Esophagus squamous epithelium (tissue), 5 donors: ENCODE data around the gene TSBP1. TPM values are rescaled to one million over a fixed set of nuclear protein-coding genes. Genes with fewer than 3 reads are reported as not detected.
"Not testable (repeated sequence)": the region's sequence is repeated elsewhere in the genome, so short reads cannot be mapped to it uniquely, and the experiment has no call there.

Experiments
- DNase-seq: peaks from one replicate; lab custom pipeline; 2025; lab: John Stamatoyannopoulos, UW
- H3K27ac ChIP-seq, 4 donors: fragments of 200-600 bp; sonication (generic); one replicate each; pipeline ENCODE4 v1.5.1; 2016 to 2019; ENCODE audit warnings: mild to moderate bottlenecking in 1 of 4
- H3K27me3 ChIP-seq, 4 donors: fragments of 200-600 bp; sonication (generic); 1 replicate in 3 of 4; 2 replicates in 1 of 4; pipeline versions ENCODE4 v1.5.1 to v1.6.0; 2017 to 2021; ENCODE audit warnings: antibody characterized with exemption in 1 of 4
- H3K36me3 ChIP-seq, 3 donors: fragments of 200-600 bp; sonication (generic); one replicate each; pipeline ENCODE4 v1.5.1; 2016 to 2019
- H3K4me1 ChIP-seq, 3 donors: fragments of 200-600 bp; sonication (generic); one replicate each; pipeline ENCODE4 v1.5.1; 2017 to 2019
- H3K4me3 ChIP-seq, 4 donors: fragments of 200-600 bp; sonication (generic); 1 replicate in 3 of 4; 2 replicates in 1 of 4; pipeline ENCODE4 v1.5.1; 2016 to 2019; ENCODE audit warnings: mild to moderate bottlenecking in 2 of 4, moderate library complexity in 1 of 4
- H3K9me3 ChIP-seq, 3 donors: fragments of 200-600 bp; sonication (generic); one replicate each; pipeline ENCODE4 v1.5.1; 2016 to 2019
- POLR2A ChIP-seq, 4 donors: fragments of 450-650 bp; IDR thresholded peaks; one replicate each; pipeline ENCODE4 v1.6.1; 2017; ENCODE audit warnings: antibody characterized with exemption in 4 of 4, mild to moderate bottlenecking in 4 of 4, moderate library complexity in 3 of 4
- WGBS, 2 donors: methylation state at CpG; one replicate each; pipeline ENCODE4 v1.1.5; 2018; 5-methylcytosine and 5-hydroxymethylcytosine counted together
- intact Hi-C: fragments of 100-400 bp; cut with DNase I; formaldehyde crosslinking; loops from one replicate; pipeline ENCODE4 v1.15.0; 2022
- total RNA-seq, 4 donors: library from RNA; depleted of rRNA; stranded (reverse); fragments of >200 nt; gene quantifications; one replicate each; pipeline ENCODE4 v1.1.0, GENCODE V29; 2016
- TF ChIP-seq, protein P1 (sequence below), 6 experiments: fragments of 450-650 bp in 4 of 6; fragments of 200-600 bp in 2 of 6; sonication (generic) in 2 of 6; IDR thresholded peaks; one replicate each; pipeline ENCODE4 v1.5.1; 2016 to 2019; ENCODE audit warnings: antibody characterized with exemption in 6 of 6, mild to moderate bottlenecking in 4 of 6, moderate library complexity in 4 of 6
- donor health status: DM: yes; HTN: yes; CAD: no.

The TSBP1 gene
- total RNA-seq, 4 donors from 2014 or later, result not detected

DNA sequence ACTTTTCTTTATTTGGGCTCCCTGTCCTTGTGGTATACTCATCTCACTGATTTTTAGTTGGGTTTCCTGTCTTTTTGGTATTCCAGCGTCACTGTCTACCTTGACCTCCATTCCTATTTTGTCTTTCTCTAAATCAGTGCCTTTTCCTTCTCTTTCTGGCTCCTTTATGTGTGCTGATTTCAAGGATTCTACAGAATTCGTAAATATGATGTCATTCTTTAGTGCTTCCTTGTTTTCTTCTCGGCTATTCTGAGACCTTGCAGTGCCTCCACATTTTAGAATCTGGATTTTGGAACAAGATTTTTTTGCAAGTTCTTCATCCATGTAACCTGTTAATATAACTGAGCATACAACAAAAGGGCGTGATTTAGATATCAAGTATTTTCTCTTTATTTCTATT is 78.0 kb downstream of the TSBP1 start:
- no peak for DNase-seq
- Histone ChIP-seq H3K9me3 (no peaks in the 10 kb centered on the region), H3K27me3 (no peaks in the 10 kb centered on the region), H3K4me3 (no peak overlapping the region), H3K4me1 (no peaks in the 10 kb centered on the region), H3K27ac (no peak overlapping the region), H3K36me3 (no peaks in the 10 kb centered on the region)
- TF ChIP-seq POLR2A (IDR thresholded peaks at IDR 0.05), result no peak
- TF ChIP-seq, protein P1, sequence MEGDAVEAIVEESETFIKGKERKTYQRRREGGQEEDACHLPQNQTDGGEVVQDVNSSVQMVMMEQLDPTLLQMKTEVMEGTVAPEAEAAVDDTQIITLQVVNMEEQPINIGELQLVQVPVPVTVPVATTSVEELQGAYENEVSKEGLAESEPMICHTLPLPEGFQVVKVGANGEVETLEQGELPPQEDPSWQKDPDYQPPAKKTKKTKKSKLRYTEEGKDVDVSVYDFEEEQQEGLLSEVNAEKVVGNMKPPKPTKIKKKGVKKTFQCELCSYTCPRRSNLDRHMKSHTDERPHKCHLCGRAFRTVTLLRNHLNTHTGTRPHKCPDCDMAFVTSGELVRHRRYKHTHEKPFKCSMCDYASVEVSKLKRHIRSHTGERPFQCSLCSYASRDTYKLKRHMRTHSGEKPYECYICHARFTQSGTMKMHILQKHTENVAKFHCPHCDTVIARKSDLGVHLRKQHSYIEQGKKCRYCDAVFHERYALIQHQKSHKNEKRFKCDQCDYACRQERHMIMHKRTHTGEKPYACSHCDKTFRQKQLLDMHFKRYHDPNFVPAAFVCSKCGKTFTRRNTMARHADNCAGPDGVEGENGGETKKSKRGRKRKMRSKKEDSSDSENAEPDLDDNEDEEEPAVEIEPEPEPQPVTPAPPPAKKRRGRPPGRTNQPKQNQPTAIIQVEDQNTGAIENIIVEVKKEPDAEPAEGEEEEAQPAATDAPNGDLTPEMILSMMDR (IDR thresholded peaks at IDR 0.05), result no peak
- intact Hi-C loops, result no loop called here
- 87 to 91% methylated on average over 4 of the region's 4 CpGs for WGBS, 2 donors

GRCh38 chr6:32291543-32291942 is 80.2 kb downstream of the TSBP1 start:
- Histone ChIP-seq H3K36me3 (no peaks in the 10 kb centered on the region), H3K9me3 (no peaks in the 10 kb centered on the region), H3K4me1 (no peaks in the 10 kb centered on the region), H3K27ac (no peak overlapping the region), H3K4me3 (no peak overlapping the region), H3K27me3 (no peaks in the 10 kb centered on the region)
- DNase-seq, result no peak
- TF ChIP-seq, protein P1 (IDR thresholded peaks at IDR 0.05), result no peak
- TF ChIP-seq POLR2A (IDR thresholded peaks at IDR 0.05), result no peak
- intact Hi-C loops, result no loop called here
- WGBS, 2 donors, result 61 to 79% methylated on average over 1 of the region's 1 CpG

- Histone ChIP-seq H3K9me3 (no peaks in the 10 kb centered on the region), H3K4me1 (no peaks in the 10 kb centered on the region), H3K27ac (no peak overlapping the region), H3K36me3 (no peaks in the 10 kb centered on the region), H3K27me3 (no peaks in the 10 kb centered on the region), H3K4me3 (no peak overlapping the region)
- TF ChIP-seq, protein P1 (IDR thresholded peaks at IDR 0.05), result no peak
- no peak for TF ChIP-seq POLR2A (IDR thresholded peaks at IDR 0.05)
- intact Hi-C loops, result no loop called here
- no peak for DNase-seq
These were observed 80.7 kb downstream of the TSBP1 start for GRCh38 chr6:32290886-32291450.

DNA sequence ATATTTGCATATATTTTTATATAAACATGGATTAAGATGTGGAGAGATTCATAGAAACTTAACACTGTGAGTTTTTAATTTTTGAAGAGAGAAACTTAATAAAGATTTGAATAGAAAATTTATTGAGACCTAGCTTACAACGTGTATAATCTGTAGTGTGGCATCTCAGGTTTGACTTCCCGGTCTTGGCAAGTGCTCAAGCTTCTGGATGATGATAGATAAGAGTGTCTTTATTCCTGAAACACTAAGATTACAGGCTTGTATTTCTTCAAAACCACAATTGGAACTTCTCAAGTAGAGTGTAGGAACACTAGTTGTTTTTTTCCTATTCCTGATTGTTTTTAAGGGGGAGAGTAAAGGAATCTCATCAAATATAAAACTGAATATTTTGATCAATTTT is 83.3 kb downstream of the TSBP1 start:
- TF ChIP-seq POLR2A (IDR thresholded peaks at IDR 0.05), result no peak
- TF ChIP-seq, protein P1 (IDR thresholded peaks at IDR 0.05), result no peak
- H3K9me3 ChIP-seq, result no peaks in the 10 kb centered on the region
- H3K4me3 ChIP-seq, result no peak overlapping the region
- H3K4me1 ChIP-seq, result no peaks in the 10 kb centered on the region
- no peak for DNase-seq
- H3K27ac ChIP-seq, result no peak overlapping the region
- no peaks in the 10 kb centered on the region for H3K27me3 ChIP-seq
- no peaks in the 10 kb centered on the region for H3K36me3 ChIP-seq
- 31 to 46% methylated on average over 2 of the region's 2 CpGs for WGBS, 2 donors
- intact Hi-C loops, result no loop called here

GRCh38 chr6:32273801-32274577 is 97.7 kb downstream of the TSBP1 start:
- H3K36me3 ChIP-seq, H3K27ac ChIP-seq, DNase-seq, H3K27me3 ChIP-seq, H3K4me1 ChIP-seq, H3K4me3 ChIP-seq, H3K9me3 ChIP-seq, intact Hi-C loops: not testable (repeated sequence)
- WGBS, 2 donors, result 92 to 100% methylated on average over 2 of the region's 2 CpGs
